GM12892 (cell line): ENCODE results near the gene RPP40.

Experiments used
- POLR2A ChIP-seq: IDR thresholded peaks from 2 replicates; pipeline ENCODE4 v1.6.1; 2011; ENCODE audit warnings: low read depth, low read length, control low read depth
- POLR2AphosphoS5 ChIP-seq: IDR thresholded peaks from 2 replicates; pipeline ENCODE4 v1.6.1; 2011; ENCODE audit warnings: low read depth, low read length, control low read depth

DNA sequence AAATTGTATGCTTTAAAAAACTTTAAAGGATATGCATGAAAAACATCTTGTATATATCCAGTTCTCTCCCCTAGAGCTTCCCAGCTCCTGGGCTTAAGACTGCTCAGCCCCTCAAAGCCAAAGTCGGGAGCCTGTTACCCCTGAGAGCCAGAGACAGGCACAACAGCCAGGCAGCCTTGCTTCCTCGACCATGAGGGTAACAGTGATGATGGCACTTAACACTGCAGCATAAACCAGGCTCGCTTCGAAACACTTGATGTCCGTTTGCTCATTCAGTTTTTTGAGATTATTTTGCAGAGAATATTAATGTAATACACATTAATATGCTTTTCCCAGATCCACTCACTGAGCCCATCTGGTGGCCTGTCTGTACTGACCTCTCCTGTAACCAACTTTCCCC, 47.2 kb downstream of the RPP40 start:
- TF ChIP-seq POLR2A (no peak), POLR2AphosphoS5 (no peak)
